A549 treated with ZK216348 at 1 μM for 4 hours (cell line): ENCODE measurements around the gene TRMT61A. TPM values are rescaled to one million over a fixed set of nuclear protein-coding genes. Genes with fewer than 3 reads are reported as not detected.

Experiments used
- total RNA-seq: library from RNA; stranded (reverse); fragments of 200-300 nt; extraction: Qiagen RNA extraction; gene quantifications from 5 replicates; pipeline ENCODE4 v1.2.3, GENCODE V29; 2022; ENCODE audit warnings: low read depth

The TRMT61A gene
- total RNA-seq = 13.3 to 29.5 TPM (median 26.9 TPM) in 5 replicates

DNA sequence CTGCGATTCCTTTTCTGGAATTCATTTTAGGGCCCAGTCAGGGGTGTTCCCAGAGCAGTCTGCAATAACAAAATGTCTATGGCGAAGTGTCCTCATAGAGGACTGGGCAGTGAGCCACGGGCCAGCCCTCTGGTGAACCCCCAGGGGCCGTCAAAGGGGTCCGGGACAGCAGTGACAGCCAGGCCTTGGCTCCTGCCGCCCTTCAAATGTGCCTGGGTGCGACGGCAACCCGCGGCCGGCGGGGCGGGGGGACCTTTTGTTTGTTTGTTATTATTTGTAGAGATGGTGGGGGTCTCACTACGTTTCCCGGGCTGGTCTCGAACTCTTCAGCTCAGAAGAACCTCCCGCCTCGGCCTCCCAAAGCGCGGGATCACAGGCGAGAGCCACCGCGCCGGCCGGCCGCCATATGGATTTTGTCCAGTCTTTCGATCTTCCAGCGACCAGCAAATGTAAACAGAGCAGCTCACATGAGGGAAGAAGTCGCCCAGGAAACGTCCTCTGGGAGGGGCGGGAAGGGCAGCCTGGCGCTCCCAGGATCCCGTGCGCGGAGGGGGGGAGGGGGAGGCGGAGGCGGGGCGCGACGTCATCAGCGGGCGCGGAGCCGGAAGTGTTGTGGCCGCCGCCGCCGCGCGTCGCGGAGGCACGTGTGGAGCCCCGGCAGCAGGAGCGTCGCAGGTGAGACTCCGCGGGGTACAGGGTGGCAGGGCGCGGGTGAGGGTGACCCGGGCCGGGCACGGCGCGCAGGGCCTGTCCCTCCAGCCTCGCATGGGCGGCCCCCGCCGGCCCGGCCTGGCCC, at the start of gene TRMT61A:
Gene TRMT61A, plus strand, starts transcription at position 610 of the 796 bp plus-strand sequence. CDS start 783 bp downstream, outside the sequence.

DNA sequence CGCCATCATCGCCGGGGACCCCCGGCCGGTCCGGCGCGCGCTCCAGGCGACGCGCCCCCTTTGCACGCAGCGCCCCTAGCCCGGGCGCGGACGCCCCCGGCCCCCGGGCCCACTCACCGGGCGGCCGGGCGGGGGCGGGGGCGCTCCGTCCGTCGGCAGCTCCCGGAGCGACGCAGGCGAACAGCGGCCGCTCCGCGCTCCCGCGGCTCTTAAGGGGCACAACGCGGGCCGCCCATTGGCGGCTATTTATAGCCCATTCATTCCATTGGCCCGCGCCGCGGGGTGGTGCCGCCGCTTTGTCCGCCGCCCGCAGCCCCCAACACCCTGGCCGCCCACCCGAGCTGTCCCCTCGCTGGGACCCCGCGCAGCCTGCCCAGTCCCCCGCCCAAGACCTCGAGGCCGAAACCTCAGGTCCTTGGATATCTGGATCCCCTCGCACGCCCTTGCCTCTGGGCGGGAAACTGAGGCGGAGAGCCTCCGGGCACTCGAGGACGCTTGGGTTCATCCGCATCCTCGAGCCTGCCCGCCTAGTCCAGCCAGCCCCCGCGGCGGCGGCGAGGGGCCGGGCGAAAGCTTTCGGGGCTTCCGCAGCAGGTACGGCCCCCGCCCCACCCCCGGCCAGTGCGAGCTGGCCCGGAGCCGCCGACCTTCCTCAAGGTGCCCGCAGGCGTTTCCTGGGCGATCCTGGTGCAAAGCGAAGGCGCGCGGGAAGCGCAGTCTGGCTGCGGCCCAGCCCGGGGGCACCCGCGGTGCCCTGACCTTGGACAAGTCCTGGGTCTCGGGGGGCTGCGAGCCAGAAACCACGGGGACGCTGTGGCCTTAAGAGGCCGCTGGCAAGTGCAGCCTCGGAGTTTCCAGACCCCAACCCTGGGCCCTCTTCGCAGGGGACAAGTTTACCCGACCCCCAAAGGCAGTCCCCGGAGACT, 6.1 kb upstream of the TRMT61A start, which contains the start of gene CKB:
Gene CKB, minus strand, starts transcription at position 182 of the 926 bp plus-strand sequence. CDS start 337 bp downstream, outside the sequence.

DNA sequence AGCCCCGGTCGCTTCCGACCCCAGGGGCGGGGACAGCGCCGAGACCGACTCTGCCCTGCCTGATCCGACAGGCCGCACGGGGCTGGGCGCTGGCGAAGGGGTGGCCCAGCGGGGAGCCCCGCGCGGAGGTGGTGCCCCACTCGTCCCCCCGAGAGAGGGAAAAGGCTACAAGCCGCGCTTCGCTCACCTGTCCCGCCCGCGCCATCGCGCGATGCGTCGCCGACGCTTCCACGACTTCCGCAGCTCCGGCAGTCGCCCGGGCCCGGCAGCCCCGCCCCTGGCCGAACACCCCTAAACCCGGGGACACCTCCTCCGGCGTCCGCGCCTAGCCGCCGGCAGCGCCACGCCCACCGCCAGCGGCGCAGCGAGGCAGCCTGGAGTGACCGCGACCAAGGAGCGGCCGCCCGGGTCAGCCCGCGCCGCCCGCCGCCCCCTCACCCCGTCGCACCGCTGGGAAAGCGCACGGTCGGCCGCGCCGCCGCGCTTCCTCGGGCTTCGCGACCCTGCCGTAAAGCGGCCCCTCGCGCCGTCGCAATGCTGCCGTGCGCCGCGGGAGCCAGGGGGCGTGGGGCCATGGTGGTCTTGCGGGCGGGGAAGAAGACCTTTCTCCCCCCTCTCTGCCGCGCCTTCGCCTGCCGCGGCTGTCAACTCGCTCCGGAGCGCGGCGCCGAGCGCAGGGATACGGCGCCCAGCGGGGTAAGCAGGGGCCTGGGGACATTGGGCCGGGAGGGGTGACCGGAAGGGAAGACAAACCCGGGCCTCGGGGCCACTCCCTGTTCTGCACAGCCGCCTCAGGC, 33.6 kb downstream of the TRMT61A start, which contains the start of the genes BAG5 and COA8:
Gene BAG5, minus strand, starts transcription at position 229 of the 797 bp plus-strand sequence. CDS start 1,493 bp downstream, outside the sequence.
Gene COA8, plus strand, starts transcription at position 532 of the 797 bp plus-strand sequence. Its CDS starts 42 bp downstream, at position 574.

Other genes with a start within 250 kb of the TRMT61A start
- gene EIF5, start 195.0 kb upstream of the TRMT61A start, total RNA-seq = 197 to 305 TPM (median 284 TPM) in 5 replicates
- 55.5 to 73.3 TPM (median 57.5 TPM) in 5 replicates for gene MARK3, start 143.8 kb upstream of the TRMT61A start, total RNA-seq
- 65.1 to 115 TPM (median 109 TPM) in 5 replicates for gene CKB, start 6.4 kb upstream of the TRMT61A start, total RNA-seq
- gene BAG5, start 33.5 kb downstream of the TRMT61A start, total RNA-seq = 19.8 to 26.3 TPM (median 25.6 TPM) in 5 replicates
- gene COA8, start 33.8 kb downstream of the TRMT61A start, total RNA-seq = 49.8 to 59.6 TPM (median 51.8 TPM) in 5 replicates
- gene KLC1, start 100.0 kb downstream of the TRMT61A start, total RNA-seq = 77.1 to 121 TPM (median 119 TPM) in 5 replicates
- gene XRCC3, start 186.3 kb downstream of the TRMT61A start, total RNA-seq = 27.3 to 34.1 TPM (median 29.0 TPM) in 5 replicates
- 33.8 to 44.5 TPM (median 38.8 TPM) in 5 replicates for gene ZFYVE21, start 186.6 kb downstream of the TRMT61A start, total RNA-seq